Peyer's patch (tissue), 4 donors: ENCODE data around the gene KCNK1. TPM values are rescaled to one million over a fixed set of nuclear protein-coding genes. Genes with fewer than 3 reads are reported as not detected.

Experiments used
- DNase-seq, 3 donors: peaks; one replicate each; pipeline ENCODE4 v3.0.0-alpha.2; 2017 to 2019
- H3K27ac ChIP-seq, 4 donors: fragments of 200-600 bp; sonication (generic); one replicate each; pipeline ENCODE4 v1.5.1; 2016 to 2019
- H3K27me3 ChIP-seq, 2 donors: fragments of 200-600 bp; sonication (generic); one replicate each; pipeline ENCODE4 v1.5.1; 2019
- H3K36me3 ChIP-seq, 3 donors: fragments of 200-600 bp; sonication (generic); one replicate each; pipeline ENCODE4 v1.5.1; 2016 to 2019
- H3K4me1 ChIP-seq, 4 donors: fragments of 200-600 bp; sonication (generic); one replicate each; pipeline ENCODE4 v1.5.1; 2016 to 2019
- H3K4me3 ChIP-seq, 4 donors: fragments of 200-600 bp; sonication (generic); 1 replicate in 3 of 4; 2 replicates in 1 of 4; pipeline ENCODE4 v1.5.1; 2016 to 2019; ENCODE audit warnings: mild to moderate bottlenecking in 1 of 4
- H3K9me3 ChIP-seq, 4 donors: fragments of 200-600 bp; sonication (generic); one replicate each; pipeline ENCODE4 v1.5.1; 2016 to 2019; ENCODE audit warnings: mild to moderate bottlenecking in 1 of 4
- CTCF ChIP-seq, 6 experiments: fragments of 450-650 bp in 4 of 6; fragments of 200-600 bp in 2 of 6; sonication (generic) in 1 of 6; IDR thresholded peaks; one replicate each; pipeline ENCODE4 v1.5.1; 2017 to 2019; ENCODE audit warnings: antibody characterized with exemption in 6 of 6, mild to moderate bottlenecking in 3 of 6, moderate library complexity in 1 of 6
- POLR2A ChIP-seq, 2 donors: fragments of 450-650 bp; IDR thresholded peaks; one replicate each; pipeline ENCODE4 v1.5.1; 2017; ENCODE audit warnings: antibody characterized with exemption in 2 of 2, mild to moderate bottlenecking in 2 of 2, moderate library complexity in 2 of 2
- total RNA-seq, 4 donors: library from RNA; depleted of rRNA; stranded (reverse); fragments of >200 nt; gene quantifications; one replicate each; pipeline ENCODE4 v1.1.0, GENCODE V29; 2016

Gene KCNK1
- total RNA-seq, 4 donors from 2014 or later: 17.2 to 22.2 (median 17.2) TPM; not detected in 1

GRCh38 chr1:233599542-233600073, 14.3 kb upstream of the KCNK1 start:
- Histone ChIP-seq H3K27me3 (no peaks in the 10 kb centered on the region), H3K4me1 (no peaks in the 10 kb centered on the region), H3K9me3 (no peaks in the 10 kb centered on the region), H3K36me3 (no peaks in the 10 kb centered on the region), H3K27ac (no peak overlapping the region), H3K4me3 (no peak overlapping the region)
- TF ChIP-seq POLR2A (IDR thresholded peaks at IDR 0.05): no peak
- no peak for TF ChIP-seq CTCF (IDR thresholded peaks at IDR 0.05)
- DNase-seq: no peak

- H3K27me3 ChIP-seq: no peaks in the 10 kb centered on the region
Observed at GRCh38 chr1:233600488-233600887, 13.4 kb upstream of the KCNK1 start.

GRCh38 chr1:233603478-233603877, 10.4 kb upstream of the KCNK1 start:
- no peak overlapping the region for H3K4me3 ChIP-seq
- no peaks in the 10 kb centered on the region for H3K9me3 ChIP-seq
- TF ChIP-seq POLR2A (IDR thresholded peaks at IDR 0.05) (no peak), CTCF (IDR thresholded peaks at IDR 0.05) (no peak)
- H3K36me3 ChIP-seq: no peaks in the 10 kb centered on the region
- peaks cover 0 to 8% (median 0%) of the 10 kb centered on the region in 4 donors for H3K4me1 ChIP-seq
- DNase-seq: no peak
- no peaks in the 10 kb centered on the region for H3K27me3 ChIP-seq
- no peak overlapping the region for H3K27ac ChIP-seq

More at GRCh38 chr1:233600488-233600887, 13.4 kb upstream of the KCNK1 start:
- H3K36me3 ChIP-seq: no peaks in the 10 kb centered on the region
- no peak overlapping the region for H3K27ac ChIP-seq
- DNase-seq: no peak
- no peak for TF ChIP-seq POLR2A (IDR thresholded peaks at IDR 0.05)
- no peak for TF ChIP-seq CTCF (IDR thresholded peaks at IDR 0.05)
- no peak overlapping the region for H3K4me3 ChIP-seq
- H3K4me1 ChIP-seq: no peaks in the 10 kb centered on the region
- no peaks in the 10 kb centered on the region for H3K9me3 ChIP-seq

- H3K4me1 ChIP-seq: peaks cover 0 to 8% (median 0%) of the 10 kb centered on the region in 4 donors
- no peaks in the 10 kb centered on the region for H3K9me3 ChIP-seq
- H3K27me3 ChIP-seq: no peaks in the 10 kb centered on the region
- no peak overlapping the region for H3K4me3 ChIP-seq
- H3K36me3 ChIP-seq: no peaks in the 10 kb centered on the region
- no peak for DNase-seq
- TF ChIP-seq POLR2A (IDR thresholded peaks at IDR 0.05): no peak
- TF ChIP-seq CTCF (IDR thresholded peaks at IDR 0.05): no peak
- H3K27ac ChIP-seq: no peak overlapping the region
Observed at GRCh38 chr1:233605205-233605604, 8.7 kb upstream of the KCNK1 start.

GRCh38 chr1:233606813-233607212, 7.1 kb upstream of the KCNK1 start:
- Histone ChIP-seq H3K27ac (no peak overlapping the region), H3K27me3 (no peaks in the 10 kb centered on the region), H3K9me3 (no peaks in the 10 kb centered on the region), H3K4me1 (peaks cover 0 to 8% (median 0%) of the 10 kb centered on the region in 4 donors), H3K4me3 (no peak overlapping the region), H3K36me3 (no peaks in the 10 kb centered on the region)
- TF ChIP-seq CTCF (IDR thresholded peaks at IDR 0.05): no peak
- TF ChIP-seq POLR2A (IDR thresholded peaks at IDR 0.05): no peak
- DNase-seq: no peak
